GM18858 (cell line): ENCODE measurements around the gene FOXG1.

Experiments used
- ATAC-seq: cut with Tn5 transposase; IDR thresholded peaks from one replicate; pipeline ENCODE4 v1.9.1; 2021; ENCODE audit not compliant: unreplicated experiment

Gene FOXG1

DNA sequence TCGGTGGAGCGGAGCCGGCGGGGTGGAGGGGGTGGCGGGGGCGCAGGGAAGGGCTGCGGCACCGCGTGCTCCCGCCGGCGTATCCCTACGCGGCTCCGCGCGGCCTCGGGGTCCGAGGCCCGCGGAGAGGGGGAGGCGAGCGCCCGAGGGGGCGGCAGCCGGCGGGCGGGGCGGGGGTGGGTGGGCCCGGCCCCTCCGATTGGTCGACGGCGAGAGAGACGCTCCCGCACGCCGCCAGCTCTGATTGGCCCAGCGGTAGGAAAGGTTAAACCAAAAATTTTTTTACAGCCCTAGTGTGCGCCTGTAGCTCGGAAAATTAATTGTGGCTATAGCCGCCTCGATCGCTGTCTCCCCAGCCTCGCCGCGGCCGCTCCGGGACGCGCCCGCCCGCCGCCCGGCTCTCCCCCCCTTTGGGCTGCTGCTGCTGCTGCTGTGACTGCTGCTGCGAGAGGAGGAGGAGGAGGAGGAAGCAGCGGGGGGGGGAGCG, at the start of gene FOXG1:
Gene FOXG1, plus strand, starts transcription at position 319 of the 487 bp plus-strand sequence. CDS start 493 bp downstream, outside the sequence.
- peak; percentile 63 for ATAC-seq

GRCh38 chr14:28719130-28719529, 47.5 kb upstream of the FOXG1 start:
- no peak for ATAC-seq

DNA sequence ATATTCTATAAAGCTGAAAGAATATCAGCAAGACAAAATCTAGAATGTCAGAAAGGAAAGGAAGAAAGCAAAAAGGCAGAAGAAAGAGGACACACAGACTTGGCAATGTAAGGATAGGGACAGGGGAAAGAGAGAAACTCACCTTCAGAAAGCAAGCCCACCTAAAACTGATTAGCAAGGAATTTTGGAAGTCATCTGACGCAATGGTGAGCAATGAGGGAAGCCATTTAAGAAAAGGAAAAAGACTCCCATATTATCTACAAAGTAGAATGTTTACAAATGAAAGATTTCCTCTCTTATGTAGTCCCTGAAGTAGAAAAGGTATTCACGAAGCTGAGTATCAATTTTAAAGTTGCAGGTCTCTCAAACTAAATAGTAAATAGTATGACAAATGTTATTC, 35.2 kb upstream of the FOXG1 start:
- ATAC-seq, result no peak

DNA sequence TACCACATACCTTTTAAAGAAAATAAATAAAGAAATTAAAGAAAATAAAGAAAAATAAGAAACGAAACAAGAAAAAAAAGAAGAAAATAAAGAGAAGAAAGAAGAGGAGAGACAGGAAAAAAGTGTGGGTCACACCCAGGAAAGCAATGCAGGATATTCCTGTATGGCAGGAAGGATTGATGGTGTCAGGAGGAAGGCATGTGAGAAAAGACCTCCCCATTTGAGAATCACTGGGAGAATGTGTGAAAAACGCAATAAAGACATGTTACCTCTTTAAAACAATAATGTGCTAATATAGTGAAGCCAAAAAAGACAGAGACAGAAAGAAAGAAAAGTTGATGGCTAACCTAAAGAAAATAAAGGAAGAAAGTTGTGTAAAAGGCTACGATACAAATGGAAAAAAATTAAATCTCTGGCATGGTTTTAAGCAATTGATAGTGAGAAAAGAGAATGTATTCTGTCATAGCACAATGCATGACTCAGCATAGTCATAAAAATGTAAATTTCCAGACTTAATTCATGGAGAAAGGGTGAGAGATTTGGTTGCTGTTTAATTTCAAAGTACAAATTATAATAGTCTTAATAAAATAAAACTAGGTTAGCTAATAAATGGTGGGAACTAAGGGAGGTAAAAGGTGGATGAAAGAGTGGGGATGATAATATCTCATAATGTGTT, 24.3 kb upstream of the FOXG1 start:
- no peak for ATAC-seq

DNA sequence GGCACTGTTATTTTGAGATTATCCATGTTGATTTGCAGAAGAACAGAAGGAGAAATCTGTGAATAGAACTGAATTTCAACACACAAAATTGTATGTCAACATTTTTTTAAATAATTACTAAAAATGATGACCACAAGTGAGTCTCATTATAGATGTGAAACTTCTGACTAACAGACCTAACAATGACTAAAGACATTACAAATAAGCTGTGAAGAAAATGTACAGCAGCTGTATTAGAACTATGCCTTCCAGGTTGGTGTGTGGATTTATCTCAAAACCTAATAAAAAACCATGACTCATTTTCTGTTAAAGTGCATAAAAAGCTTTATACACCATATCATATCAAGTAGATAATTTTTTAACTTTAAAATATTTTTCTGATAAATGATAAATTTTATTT, 22.5 kb upstream of the FOXG1 start:
- no peak for ATAC-seq

DNA sequence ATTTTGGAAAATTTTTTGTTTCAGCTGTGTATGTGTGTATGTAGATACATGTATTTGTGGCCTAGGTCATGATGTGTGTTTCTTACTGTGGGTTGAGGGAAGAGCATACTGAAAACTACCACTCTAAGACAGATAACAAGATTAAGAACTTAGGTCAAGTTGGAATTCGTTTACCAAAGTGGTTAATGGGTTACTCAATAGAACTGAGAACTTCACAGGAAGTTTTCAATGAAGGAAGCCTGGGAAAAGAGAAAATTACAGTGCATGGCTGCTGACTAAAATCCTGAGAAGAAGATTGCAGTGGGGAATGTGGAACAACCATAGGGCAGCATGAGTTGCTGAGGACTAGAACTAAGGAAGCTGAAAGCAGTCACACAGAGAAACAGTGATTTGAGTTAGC, 21.4 kb upstream of the FOXG1 start:
- ATAC-seq, result no peak

DNA sequence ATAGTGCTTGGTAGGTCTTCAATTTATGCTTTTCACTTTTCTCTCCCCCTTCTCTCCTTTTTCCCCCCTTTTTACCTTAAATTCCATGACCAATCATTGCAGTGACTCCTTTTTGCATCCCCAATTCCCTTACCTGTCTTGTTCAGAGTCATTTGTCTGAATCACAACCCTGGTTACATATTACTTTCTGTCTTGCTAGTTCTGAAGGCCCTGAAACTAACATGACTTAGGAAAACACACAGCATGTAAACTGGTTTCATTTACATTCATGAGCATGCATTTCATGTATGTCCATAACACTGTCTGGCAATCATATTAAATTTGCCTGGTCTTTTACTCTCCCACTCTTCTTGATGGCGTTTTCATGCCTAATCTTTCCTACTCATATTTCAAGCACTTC, 20.3 kb upstream of the FOXG1 start:
- no peak for ATAC-seq

DNA sequence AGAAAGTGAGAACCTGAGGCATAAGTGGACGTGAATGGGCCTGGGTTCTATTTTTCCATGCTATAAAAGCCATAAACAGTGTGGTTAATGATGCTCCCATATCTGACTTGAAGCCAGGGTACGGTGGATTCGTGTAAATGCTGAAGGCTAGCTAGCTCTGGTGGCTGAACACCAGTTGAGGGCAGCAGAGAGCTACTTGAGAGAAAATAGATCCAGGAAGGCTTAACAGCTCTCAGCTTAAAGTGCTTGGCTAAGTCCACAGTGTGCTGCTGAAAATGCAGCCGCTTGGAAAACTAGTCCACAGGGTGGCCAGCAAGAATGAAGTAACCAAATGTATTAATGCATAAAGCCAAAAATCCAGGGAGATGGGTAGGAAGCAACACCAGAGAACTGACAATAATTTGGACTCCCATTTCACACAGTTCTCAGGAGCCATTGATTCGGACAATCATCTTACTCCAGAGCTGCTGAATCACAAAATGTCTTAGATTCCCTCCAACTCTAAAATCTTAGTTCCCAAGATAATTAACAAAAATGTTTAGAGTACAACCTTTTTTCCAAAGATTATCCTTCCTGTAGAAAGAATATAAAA, 15.0 kb upstream of the FOXG1 start:
- ATAC-seq, result peak; percentile 66

DNA sequence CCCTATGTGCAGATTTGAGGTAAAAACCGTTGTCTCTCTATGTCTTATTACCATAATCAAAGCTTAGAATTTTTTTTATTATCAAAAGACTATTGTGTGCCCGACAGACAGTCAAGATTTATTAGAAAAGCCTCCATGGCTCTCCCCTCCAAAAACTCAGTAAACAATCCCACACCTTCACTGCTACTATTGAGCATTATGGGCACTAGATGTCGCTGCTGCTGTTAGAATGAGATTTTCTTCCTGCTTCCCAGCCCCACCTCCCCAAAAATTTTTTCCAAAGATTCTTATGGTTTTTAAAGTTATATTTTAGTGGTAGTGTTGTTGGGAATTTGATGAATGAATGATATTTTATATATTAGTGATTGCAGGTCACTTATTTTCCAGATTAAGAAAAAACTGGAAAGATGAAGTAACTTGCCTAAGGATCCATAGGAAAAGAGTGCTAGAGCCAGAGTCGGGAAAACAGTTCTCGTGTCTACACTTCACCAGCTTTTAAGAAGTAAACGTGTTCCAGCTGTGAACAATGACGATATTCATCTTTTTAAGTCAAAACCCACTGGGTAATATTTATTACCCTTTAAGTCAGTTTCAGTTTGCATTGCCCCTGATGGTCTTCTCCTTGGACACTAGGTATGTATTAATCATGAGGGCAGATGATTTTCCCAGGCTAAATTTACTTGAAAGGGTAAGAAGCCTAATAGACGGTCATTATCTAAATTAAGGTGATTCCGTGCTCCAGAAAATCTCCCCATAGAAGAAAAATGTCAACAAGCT, 12.2 kb upstream of the FOXG1 start:
- ATAC-seq, result peak; percentile 51

- no peak for ATAC-seq
Observed at GRCh38 chr14:28755198-28755815, 11.3 kb upstream of the FOXG1 start.

DNA sequence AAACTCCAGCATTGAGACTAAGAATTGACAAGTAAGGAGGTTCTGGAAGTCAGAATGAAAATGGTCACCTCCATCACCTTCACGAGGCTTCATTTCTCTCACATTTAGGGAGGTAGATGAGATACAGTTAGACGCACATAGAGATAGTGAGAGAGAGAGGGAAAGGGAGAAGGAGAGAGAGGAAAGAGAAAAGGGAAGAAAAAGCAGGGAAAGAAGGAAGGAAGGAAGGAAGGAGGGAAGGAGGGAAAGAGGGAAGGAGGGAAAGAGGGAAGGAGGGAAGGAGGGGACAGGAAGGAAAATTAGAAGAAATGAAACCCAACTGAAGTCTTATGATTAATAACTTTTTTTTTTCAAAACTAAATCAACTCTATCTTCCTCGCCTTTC, 10.7 kb upstream of the FOXG1 start:
- no peak for ATAC-seq

GRCh38 chr14:28756269-28756883, 10.2 kb upstream of the FOXG1 start:
- no peak for ATAC-seq

- no peak for ATAC-seq
Observed at GRCh38 chr14:28756884-28757570, 9.6 kb upstream of the FOXG1 start.

DNA sequence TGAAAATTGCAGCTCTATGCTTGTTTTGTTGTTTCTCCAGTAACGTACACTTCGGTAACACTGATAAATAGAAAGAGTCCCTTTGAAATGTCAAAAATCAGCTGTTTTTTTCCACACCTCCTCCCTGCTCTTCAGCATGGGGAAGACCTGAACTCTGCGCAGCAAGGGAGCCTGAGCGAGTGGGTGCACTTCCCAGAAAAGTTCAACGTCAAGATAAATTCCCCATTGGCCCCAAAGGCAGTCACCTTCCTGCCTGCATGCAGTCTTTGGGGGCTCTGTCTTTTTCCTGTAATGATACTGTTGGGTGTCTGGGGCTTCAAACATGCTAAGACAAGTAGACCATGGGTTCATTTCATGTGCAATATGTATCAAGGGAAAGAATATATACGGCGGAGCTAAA, 8.8 kb upstream of the FOXG1 start:
- no peak for ATAC-seq

DNA sequence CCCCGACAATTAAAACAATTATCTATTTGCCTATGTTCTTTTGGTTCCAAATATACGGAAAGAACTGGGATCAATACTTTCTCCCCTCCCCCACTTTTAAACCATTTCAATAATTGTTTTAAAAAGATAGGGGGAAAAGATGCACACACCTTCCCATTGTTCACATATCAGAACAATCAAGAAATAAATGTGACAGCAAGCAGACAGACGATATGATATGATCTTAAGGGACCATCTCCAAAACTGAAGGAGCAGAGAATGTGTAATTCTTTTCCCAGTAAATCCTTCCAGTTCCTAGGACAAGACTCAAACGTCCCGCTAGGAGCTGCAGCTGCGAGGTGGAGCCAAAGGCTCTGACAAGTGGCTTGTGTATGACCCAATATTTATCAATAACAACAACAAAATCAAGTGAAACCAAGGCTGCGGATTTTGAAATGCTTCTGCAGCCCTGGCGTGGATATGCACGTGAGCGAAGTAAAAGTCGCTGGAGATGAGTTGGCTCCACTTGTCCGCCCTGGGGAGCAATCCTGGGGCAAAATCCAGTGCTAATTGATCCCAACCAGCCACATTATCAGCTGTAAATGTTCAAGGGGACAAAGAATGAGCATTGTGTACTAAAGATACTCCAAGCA, 8.2 kb upstream of the FOXG1 start:
- no peak for ATAC-seq

DNA sequence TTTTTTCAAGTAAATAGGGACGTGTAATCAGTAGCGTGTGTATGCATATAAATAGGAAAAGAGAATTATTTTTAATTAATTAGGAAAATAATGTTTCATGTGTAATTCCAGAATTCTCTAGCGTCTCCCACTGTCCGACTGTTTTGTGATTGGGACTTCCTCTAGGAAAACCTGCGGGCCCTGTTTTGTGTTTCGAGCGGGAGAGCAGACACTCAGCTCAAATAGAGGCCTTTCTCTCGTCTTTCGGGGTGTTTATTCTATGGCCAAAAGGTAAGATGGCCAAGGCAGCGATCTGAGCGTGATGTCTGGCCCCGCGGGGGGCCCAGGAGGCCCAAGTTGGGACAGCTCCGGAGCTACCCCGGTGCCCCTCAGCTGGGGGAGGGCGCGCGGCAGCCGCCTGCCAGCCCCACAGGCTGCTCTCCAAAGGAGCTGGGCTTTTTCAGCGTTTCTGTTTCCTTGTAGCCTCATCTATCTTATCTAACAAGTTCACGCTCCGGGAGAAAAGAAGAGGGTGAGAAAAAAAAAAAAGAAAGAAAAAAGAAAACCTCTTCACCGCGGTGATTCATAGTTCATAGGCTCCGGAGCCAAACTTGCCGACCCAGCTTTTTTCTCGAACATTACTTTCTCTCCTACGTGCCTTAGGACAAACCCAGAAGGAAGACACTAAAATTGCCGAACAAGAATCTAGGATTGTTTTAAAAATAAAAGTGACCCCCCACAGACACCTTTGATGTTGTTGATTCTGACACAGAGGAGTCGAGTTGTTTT, 7.5 kb upstream of the FOXG1 start:
- ATAC-seq, result no peak

- ATAC-seq, result no peak
Observed at GRCh38 chr14:28759653-28760313, 6.8 kb upstream of the FOXG1 start.

DNA sequence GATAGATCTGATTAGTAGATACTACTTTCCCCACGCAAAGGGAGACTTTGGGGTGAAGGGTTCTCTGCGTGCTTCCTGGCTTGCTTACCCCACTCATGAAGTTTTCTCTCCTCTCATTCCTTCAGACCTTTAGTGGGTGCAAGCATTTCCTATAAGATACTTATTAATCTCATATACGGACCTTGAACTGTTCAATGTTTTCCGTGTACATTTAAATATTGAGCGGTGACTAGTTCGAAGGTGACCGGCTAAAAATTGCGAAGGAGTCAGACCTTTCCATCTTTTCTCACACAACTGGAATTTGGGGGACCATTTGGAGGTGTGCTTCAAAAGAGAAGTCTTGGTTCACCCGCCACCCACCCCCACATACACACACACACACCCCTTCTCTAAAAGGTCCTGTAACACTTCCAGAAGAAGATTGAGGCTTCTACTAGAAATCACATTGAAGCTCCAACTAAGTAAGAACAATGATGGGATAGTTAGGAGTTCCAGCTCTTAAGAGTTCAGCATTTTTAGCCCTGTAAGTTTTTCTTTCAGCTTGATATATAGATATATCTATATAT, 6.1 kb upstream of the FOXG1 start:
- ATAC-seq, result no peak
